Keratinocyte (primary cell): ENCODE results near the gene GLTPD2.

Source experiments
- CTCF ChIP-seq, 3 experiments: IDR thresholded peaks in 1 of 3; conservative IDR thresholded peaks in 1 of 3; optimal IDR thresholded peaks in 1 of 3; 2 replicates in 2 of 3; 3 replicates in 1 of 3; pipeline versions ENCODE3 to v1.5.1; 2011; ENCODE audit warnings: low read length in 3 of 3, mild to moderate bottlenecking in 3 of 3, moderate library complexity in 2 of 3, control low read depth in 1 of 3, inconsistent platforms in 1 of 3; ENCODE audit not compliant: insufficient read depth in 2 of 3; ENCODE audit errors: extremely low read depth in 1 of 3
- EZH2 ChIP-seq: IDR thresholded peaks from one replicate; pipeline ENCODE4 v1.6.1; 2012; ENCODE audit warnings: inconsistent platforms, mild to moderate bottlenecking, low read length, moderate library complexity

GRCh38 chr17:4833178-4833940 lies 44.6 kb downstream of the GLTPD2 start, which contains the start of gene MINK1:
- TF ChIP-seq CTCF (optimal IDR thresholded peaks at IDR 0.05 in 1 of 3, IDR thresholded peaks at IDR 0.05 in 1 of 3, conservative IDR thresholded peaks at IDR 0.05 in 1 of 3; ENCODE audit: extremely low read depth in 1 of 3, insufficient read depth in 2 of 3, low read length in 3 of 3): no peak
- no peak for TF ChIP-seq EZH2
